ENCODE results near the gene MYL6B.

GRCh38 chr12:56110571-56110970 is 41.8 kb upstream of the MYL6B start:
- TF ChIP-seq CTCF (conservative IDR thresholded peaks at IDR 0.05; ENCODE audit: low read depth, low read length) = no peak
- no peak for TF ChIP-seq RFX5 (IDR thresholded peaks at IDR 0.05; ENCODE audit: low read depth, low read length)
- TF ChIP-seq BHLHE40 (IDR thresholded peaks at IDR 0.05; ENCODE audit: low read depth, low read length) = no peak
- no peak for TF ChIP-seq FOS (IDR thresholded peaks at IDR 0.05; ENCODE audit: low read depth, low read length)
- no peak for TF ChIP-seq POLR2A (IDR thresholded peaks at IDR 0.05; ENCODE audit: low read depth, low read length)
- TF ChIP-seq MXI1 (IDR thresholded peaks at IDR 0.05; ENCODE audit: borderline replicate concordance, low read depth, low read length) = no peak
- TF ChIP-seq RAD21 (IDR thresholded peaks at IDR 0.05; ENCODE audit: low read length) = no peak
- TF ChIP-seq CEBPB (IDR thresholded peaks at IDR 0.05; ENCODE audit: low read depth, low read length) = no peak
- no peak for TF ChIP-seq SMC3 (IDR thresholded peaks at IDR 0.05; ENCODE audit: low read depth, low read length)
- no peak for TF ChIP-seq RCOR1 (IDR thresholded peaks at IDR 0.05; ENCODE audit: insufficient replicate concordance, low read length)

Measured in IMR-90 (cell line).